Right ventricle myocardium inferior (tissue), 1 donor: Measurements from ENCODE around the gene NOD1. TPM values are rescaled to one million over a fixed set of nuclear protein-coding genes. Genes with fewer than 3 reads are reported as not detected.
"Not testable (repeated sequence)": the region's sequence is repeated elsewhere in the genome, so short reads cannot be mapped to it uniquely, and the experiment has no call there.

ENCODE experiments used
- ATAC-seq: fragments of 200-7000 bp; cut with Tn5 transposase; one replicate; pipeline ENCODE4 v1.9.1; 2020; ENCODE audit warnings: mild to moderate bottlenecking, moderate library complexity
- DNase-seq: peaks from one replicate; pipeline ENCODE4 v3.0.0; 2021; ENCODE audit errors: missing footprints
- intact Hi-C: fragments of 100-400 bp; cut with DNase I; formaldehyde crosslinking; loops from one replicate; pipeline ENCODE4 v1.11.0; 2022
- total RNA-seq: library from RNA; stranded (reverse); fragmentation: NEBNext Ultra II Directional; extraction: Animal tissue kit (Norgen Biotek cat#: 25700); gene quantifications from one replicate; pipeline ENCODE4 v1.2.1, GENCODE V29; 2021
- donor health status: DM: no; HTN: yes; CAD: no; lungs with severe emphysema.

Gene NOD1
- total RNA-seq, 1 donor from 2014 or later = 8.4 TPM

GRCh38 chr7:30507346-30507900, 28.8 kb upstream of the NOD1 start:
- ATAC-seq, DNase-seq, intact Hi-C loops: not testable (repeated sequence)

DNA sequence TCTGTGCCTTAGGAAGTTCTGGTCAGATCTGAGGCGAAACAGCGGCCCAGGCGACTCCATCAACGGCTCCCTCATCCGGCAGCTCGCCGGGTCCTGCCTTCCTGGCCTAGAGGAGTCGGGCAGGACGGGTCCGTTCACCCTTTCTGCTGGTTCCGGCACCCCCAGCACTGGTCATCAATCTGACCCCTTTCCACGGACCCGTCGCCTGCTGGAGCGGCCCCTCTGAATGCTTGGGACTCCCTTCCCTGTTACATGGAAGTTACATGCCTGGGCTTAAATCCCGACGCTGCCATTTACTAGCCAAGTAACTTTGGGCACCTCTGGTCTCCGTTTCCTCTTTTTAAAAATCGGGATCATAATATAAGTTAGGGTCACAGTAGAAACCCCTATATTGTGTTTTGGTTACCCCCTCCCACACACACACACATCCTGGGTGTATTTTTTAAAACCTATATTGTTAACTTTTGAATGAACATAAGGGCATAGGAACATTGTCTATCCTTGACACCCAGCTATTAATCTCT, 26.7 kb upstream of the NOD1 start:
- intact Hi-C loops = no loop called here
- no peak for DNase-seq
- no peak for ATAC-seq

- intact Hi-C loops = no loop called here
- DNase-seq (peak; percentile 100), ATAC-seq (peak; percentile 100)
These were observed 26.0 kb upstream of the NOD1 start, which contains the start of gene GGCT for GRCh38 chr7:30504301-30505173. Gene GGCT, minus strand, starts transcription at chr7:30504829. Its CDS starts 120 bp downstream, at chr7:30504709.

GRCh38 chr7:30503274-30504212, 25.0 kb upstream of the NOD1 start:
- intact Hi-C loops = no loop called here
- DNase-seq = no peak
- ATAC-seq = no peak

- intact Hi-C loops = no loop called here
These were observed 24.1 kb upstream of the NOD1 start for GRCh38 chr7:30502470-30503251.

GRCh38 chr7:30501264-30501663, 22.7 kb upstream of the NOD1 start:
- DNase-seq = no peak
- intact Hi-C loops = no loop called here
- ATAC-seq = no peak

More at GRCh38 chr7:30502470-30503251, 24.1 kb upstream of the NOD1 start:
- ATAC-seq (no peak), DNase-seq (no peak)

- intact Hi-C loops = no loop called here
- no peak for DNase-seq
- ATAC-seq = no peak
These were observed 14.6 kb upstream of the NOD1 start for GRCh38 chr7:30493228-30493627.

DNA sequence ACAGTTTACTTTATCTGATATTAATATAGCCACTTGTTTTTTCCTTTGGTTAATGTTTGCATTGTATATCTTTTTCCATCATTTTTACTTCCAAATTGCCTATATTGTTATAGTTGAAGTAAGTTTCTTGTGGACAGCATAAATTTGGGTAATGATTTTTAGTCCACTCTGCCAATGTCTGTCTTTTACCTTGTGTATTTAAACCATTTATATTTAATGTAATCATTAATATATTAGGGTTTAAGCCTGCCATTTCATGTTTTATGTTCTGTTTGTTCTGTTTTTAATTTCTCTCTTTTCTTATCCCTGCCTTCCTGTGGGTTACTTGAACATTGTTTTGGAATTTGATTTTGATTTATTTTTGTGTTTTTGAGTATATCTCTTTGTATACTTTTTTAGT, 12.8 kb upstream of the NOD1 start:
- intact Hi-C loops = no loop called here
- ATAC-seq (no peak), DNase-seq (no peak)

DNA sequence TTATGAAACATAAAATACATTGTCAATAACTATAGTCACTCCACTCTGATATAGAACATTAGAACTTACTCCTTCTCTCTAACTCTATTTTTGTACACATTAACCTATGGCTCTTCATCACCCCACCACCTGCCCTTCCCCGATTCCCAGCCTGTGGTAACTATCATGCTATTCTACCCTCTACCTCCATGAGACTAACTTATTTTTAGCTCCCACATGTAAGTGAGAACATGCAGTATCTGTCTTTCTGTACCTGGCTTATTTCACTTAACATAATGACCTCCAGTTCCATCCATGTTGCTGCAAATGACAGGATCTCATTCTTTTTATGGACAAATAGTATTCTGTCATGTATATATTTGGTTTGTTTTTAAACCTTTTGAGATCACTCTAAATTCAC, 8.8 kb upstream of the NOD1 start:
- ATAC-seq (peak; percentile 52), DNase-seq (no peak)
- intact Hi-C loops = no loop called here

- DNase-seq (no peak), ATAC-seq (no peak)
- intact Hi-C loops = no loop called here
These were observed 7.1 kb upstream of the NOD1 start for GRCh38 chr7:30485667-30486066.

DNA sequence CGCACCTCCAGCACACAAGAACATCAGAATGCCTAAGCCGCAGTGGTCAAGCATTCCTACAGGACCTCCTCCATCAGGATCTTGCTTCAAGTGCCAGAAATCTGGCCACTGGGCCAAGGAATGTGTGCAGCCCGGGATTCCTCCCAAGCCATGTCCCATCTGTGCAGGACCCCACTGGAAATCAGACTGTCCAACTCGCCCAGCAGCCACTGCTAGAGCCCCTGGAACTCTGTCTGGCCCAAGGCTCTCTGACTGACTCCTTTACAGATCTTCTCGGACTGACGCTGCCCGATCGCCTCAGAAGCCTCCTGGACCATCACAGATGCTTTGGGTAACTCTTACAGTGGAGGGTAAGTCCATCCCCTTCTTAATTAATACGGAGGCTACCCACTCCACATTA, 2.8 kb upstream of the NOD1 start:
- intact Hi-C loops, DNase-seq, ATAC-seq: not testable (repeated sequence)

DNA sequence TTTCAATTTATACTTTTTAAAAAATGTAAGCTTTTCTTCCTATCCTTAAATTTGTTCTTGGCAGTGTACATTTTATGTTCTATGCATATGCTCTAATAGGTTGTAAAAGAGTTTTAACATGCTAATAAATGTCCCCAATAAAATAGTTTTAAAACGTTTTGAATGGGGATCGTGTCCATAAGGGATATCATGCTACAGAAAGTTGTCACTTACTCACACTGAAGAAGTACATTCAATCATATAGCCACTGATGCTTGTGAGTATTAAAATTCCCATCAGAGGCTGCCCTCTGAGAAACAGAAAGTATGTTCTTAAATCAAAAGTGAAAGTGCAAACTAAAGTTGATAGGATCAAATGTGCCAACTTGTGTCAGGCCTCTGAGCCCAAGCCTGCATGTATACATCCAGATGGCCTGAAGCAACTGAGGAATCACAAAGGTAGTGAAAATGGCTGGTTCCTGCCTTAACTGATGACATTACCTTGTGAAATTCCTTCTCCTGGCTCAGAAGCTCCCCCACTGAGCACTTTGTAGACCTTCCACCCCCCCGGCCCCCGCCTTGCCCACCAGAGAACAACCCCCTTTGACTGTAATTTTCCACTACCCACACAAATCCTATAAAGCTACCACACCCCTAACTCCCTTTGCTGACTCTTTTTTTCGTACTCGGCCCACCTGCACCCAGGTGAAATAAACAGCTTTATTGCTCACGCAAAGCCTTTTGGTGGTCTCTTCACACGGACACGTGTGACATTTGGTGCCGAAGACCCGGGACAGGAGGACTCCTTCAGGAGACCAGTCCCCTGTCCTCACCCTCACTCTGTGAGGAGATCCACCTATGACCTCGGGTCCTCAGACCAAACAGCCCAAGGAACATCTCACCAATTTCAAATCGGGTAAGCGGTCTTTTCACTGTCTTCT, 877 bp upstream of the NOD1 start:
- intact Hi-C loops = loop anchor here (10.0 kb wide), 1 partner anchor 195 kb away; the partner anchor contains the start of gene ZNRF2
- ATAC-seq = no peak
- DNase-seq = no peak

GRCh38 chr7:30476459-30477145, 2.0 kb downstream of the NOD1 start:
- intact Hi-C loops = loop anchor here (10.0 kb wide), 1 partner anchor 192 kb away; the partner anchor contains the start of gene ZNRF2
- DNase-seq (no peak), ATAC-seq (no peak)

DNA sequence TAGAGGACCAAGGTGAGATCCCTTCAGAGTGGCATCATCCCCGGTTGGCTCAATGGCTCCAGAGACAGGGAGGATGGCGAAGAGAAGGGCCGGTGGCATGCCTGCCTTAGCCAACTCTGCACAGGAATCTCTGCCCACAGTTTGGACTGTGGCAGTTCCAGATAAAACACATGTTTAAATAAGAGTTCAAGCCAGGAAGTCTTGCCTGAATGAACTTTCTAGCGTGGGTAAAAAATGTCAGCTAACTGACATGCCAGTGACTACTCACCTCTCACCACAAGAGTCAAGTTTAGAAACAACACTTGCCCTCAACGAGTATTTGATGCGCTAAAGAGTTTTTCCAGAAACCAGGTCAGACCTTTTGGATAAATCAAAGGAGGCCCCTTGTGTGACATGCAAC, 3.0 kb downstream of the NOD1 start:
- intact Hi-C loops = loop anchor here (10.0 kb wide), 1 partner anchor 191 kb away; the partner anchor contains the start of gene ZNRF2
- DNase-seq (no peak), ATAC-seq (peak; percentile 4)

DNA sequence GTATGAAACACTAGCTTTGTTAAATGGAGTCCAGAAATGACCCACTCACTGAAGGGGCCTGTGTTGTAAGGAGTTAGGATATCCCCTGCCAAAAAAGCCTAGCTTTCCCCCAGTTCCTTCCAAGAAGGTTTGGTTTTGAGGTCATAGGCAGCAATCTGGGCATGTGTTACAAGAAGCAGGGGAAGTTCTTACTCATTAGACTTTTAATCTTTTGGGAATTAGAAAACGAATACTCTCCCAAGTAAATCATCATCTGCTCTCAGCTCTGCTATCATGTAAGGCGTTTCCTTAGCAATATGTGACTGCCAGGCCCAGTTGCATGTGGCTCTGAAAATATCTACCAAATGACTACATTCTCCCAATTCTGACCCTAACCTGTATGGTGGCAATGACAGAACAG, 3.7 kb downstream of the NOD1 start:
- intact Hi-C loops = loop anchor here (10.0 kb wide), 1 partner anchor 190 kb away; the partner anchor contains the start of gene ZNRF2
- ATAC-seq = peak; percentile 25
- DNase-seq = no peak

- ATAC-seq = no peak
- intact Hi-C loops = loop anchor here (10.0 kb wide), 1 partner anchor 190 kb away; the partner anchor contains the start of gene ZNRF2
- no peak for DNase-seq
These were observed 4.1 kb downstream of the NOD1 start for GRCh38 chr7:30474485-30474884.
